ENCODE data around the gene SDR42E2. TPM values are rescaled to one million over a fixed set of nuclear protein-coding genes. Genes with fewer than 3 reads are reported as not detected.

SDR42E2 gene
- total RNA-seq, 6 experiments from 2014 or later = not detected

DNA sequence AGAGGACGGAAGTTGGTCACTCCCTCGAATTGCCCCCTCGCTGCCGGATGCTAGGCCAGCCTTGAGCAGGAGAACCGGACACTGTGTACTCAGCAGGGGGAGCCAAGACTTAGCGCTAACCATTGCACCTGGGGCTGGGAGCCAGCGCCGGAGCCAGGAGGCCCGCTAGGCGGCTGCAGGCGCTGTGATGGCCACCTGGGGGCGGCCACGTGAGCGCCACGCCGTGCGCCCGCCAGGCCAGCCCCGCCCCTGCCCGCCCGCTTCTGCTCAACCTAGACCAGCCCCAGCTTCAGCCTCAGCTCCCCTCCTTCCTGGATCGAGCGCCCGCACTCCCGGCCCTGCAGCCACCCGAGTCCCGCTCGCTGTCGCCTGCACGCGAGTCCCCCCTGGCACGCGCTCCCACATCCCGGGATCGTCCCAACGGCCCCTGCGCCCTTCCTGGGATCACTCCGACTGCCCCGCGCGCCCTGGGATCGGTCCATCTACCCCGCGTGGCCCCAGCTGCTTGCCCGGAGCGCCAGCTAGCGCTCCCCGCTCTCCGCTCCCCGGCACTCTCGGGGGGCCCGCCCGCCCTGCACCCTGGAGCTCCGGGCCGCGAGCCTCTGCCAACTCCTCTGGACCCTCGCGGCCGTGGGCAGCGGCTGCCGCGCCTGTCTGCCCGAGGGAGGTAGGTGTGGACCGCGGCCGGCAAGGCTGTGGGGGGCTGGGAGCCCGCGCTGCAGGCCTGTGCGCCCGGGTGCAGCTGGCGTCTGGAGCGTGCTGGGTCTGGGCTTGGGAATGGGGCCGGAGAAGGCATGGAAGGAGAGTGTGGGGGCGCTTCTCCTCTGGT is 43.9 kb downstream of the SDR42E2 start, which contains the start of gene EEF2K:
Gene EEF2K, plus strand, starts transcription at position 266 of the 829 bp plus-strand sequence. CDS start 19,452 bp downstream, outside the sequence.
- H3K27me3 Mint-ChIP-seq (ENCODE audit: insufficient read depth) = no peaks in the 10 kb centered on the region
- TF ChIP-seq, protein P1, sequence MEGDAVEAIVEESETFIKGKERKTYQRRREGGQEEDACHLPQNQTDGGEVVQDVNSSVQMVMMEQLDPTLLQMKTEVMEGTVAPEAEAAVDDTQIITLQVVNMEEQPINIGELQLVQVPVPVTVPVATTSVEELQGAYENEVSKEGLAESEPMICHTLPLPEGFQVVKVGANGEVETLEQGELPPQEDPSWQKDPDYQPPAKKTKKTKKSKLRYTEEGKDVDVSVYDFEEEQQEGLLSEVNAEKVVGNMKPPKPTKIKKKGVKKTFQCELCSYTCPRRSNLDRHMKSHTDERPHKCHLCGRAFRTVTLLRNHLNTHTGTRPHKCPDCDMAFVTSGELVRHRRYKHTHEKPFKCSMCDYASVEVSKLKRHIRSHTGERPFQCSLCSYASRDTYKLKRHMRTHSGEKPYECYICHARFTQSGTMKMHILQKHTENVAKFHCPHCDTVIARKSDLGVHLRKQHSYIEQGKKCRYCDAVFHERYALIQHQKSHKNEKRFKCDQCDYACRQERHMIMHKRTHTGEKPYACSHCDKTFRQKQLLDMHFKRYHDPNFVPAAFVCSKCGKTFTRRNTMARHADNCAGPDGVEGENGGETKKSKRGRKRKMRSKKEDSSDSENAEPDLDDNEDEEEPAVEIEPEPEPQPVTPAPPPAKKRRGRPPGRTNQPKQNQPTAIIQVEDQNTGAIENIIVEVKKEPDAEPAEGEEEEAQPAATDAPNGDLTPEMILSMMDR (IDR thresholded peaks at IDR 0.05) = peak; percentile 90
- DNase-seq = peak; percentile 95
- peak within 1 kb of the TSS; percentile 95 for H3K27ac Mint-ChIP-seq
- H3K9me3 Mint-ChIP-seq = no peaks in the 10 kb centered on the region
- H3K36me3 Mint-ChIP-seq (ENCODE audit: low read depth) = peaks cover 18% of the 10 kb centered on the region
- peak within 1 kb of the TSS; percentile 96 for H3K4me3 Mint-ChIP-seq
- peaks cover 51% of the 10 kb centered on the region for H3K4me1 Mint-ChIP-seq (ENCODE audit: low read depth)

DNA sequence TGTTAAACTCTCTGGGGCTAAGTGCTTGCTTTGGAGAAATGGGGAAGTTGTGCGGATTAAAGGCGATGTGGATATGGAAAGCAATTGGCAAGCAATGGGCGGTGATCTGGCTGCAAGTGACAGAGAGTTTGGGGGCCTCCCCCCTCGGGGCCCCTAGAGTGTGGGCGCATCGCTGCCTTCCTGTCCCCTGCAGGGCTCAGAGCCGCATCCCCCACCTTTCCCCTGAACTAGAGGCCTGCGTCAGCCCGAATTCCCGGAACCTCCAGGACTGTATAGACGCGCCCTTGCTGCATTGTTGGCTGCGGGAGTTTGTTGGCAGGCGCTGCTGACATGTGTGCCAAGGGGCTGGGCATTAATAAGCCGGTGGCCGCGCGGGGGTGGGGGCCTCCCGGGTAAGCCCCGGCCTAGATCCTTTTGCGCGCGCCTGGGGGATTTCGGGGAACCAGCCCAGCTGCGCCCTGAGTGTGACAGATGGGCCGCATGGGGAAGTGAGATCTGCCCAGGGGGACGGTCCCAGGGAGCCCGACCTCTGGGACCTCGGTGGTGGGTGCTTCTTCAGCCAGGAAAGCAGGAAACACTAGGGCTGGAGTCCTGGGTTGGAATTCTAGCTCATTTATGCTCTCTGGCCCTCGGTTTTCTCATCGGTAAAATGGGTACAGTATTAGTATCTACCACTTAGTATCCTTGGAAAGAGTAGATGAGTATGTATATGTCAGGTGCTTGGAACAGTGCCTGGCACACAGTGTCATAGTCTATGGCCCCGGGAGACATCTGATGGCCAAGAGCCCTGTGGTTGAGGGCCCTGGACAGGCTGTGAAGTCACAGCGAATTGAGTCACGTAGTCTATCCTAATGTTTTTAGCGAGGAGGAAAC is 44.8 kb downstream of the SDR42E2 start:
- Mint-ChIP-seq H3K27me3 (ENCODE audit: insufficient read depth) (no peaks in the 10 kb centered on the region), H3K27ac (peak overlapping the region; percentile 79), H3K4me1 (ENCODE audit: low read depth) (peaks cover 60% of the 10 kb centered on the region), H3K4me3 (peak overlapping the region; percentile 96), H3K36me3 (ENCODE audit: low read depth) (peaks cover 18% of the 10 kb centered on the region), H3K9me3 (no peaks in the 10 kb centered on the region)
- TF ChIP-seq, protein P1 (IDR thresholded peaks at IDR 0.05) = no peak
- peak; percentile 41 for DNase-seq

DNA sequence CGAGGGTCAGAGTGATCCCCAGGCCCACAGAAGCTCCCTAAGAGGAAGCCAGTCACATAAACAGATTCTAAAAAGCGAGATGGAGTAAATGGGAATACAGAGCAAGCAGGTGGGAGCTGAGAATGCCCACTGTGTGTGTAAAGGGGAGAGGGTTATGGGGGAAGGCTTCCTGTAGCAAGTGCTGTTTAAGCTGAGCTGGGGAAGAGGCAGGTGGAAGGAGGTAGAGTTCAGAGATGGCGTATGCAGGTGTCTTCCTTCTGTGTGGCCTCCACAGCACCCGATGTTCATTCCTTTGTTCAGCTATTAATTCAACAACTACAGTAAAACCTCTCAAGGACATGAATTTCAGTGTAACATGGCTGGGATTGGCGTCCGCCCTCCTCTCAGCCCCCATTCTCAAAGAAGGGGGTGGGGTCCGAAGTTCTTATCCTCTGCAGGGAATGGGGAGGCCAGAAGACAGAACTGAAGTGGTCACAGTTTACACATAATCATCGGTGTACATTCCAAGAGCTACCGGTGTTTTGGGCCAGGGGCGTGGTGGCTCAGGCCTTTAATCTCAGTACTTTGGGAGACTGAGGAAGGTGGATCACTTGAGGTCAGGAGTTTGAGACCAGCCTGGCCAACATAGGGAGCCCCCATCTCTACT is 45.5 kb downstream of the SDR42E2 start:
- H3K27ac Mint-ChIP-seq = peak overlapping the region; percentile 79
- no peak for DNase-seq
- H3K9me3 Mint-ChIP-seq = no peaks in the 10 kb centered on the region
- no peaks in the 10 kb centered on the region; the same call in 1 of the 2 replicates for H3K27me3 Mint-ChIP-seq (ENCODE audit: insufficient read depth)
- TF ChIP-seq, protein P1 (IDR thresholded peaks at IDR 0.05) = no peak
- peaks cover 18% of the 10 kb centered on the region for H3K36me3 Mint-ChIP-seq (ENCODE audit: low read depth)
- peak overlapping the region; percentile 96 for H3K4me3 Mint-ChIP-seq
- peaks cover 64% of the 10 kb centered on the region for H3K4me1 Mint-ChIP-seq (ENCODE audit: low read depth)

DNA sequence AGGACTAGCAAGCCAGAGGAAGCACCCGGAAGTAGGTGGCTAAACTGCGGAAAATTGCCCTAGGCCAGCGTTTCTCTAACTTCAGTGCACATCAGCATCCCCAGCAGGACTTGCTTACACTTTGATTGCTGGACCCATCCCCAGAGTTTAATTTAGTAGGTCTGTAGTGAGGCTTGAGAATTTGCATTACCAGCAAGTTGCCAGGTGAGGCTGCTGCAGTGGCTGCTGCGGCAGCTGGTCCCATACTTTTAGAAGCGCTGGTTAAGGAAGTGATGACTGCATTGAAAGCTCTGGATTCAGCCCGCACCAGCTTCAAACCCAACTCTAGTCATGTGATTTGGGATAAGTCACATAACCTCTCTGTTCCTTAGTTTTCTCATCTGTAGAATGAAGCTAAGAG is 48.0 kb downstream of the SDR42E2 start:
- peaks cover 31% of the 10 kb centered on the region for H3K36me3 Mint-ChIP-seq (ENCODE audit: low read depth)
- no peaks in the 10 kb centered on the region for H3K9me3 Mint-ChIP-seq
- DNase-seq = no peak
- H3K27ac Mint-ChIP-seq = no peak overlapping the region
- H3K27me3 Mint-ChIP-seq (ENCODE audit: insufficient read depth) = no peaks in the 10 kb centered on the region; the same call in 1 of the 2 replicates
- TF ChIP-seq, protein P1 (IDR thresholded peaks at IDR 0.05) = no peak
- no peak overlapping the region for H3K4me3 Mint-ChIP-seq
- peaks cover 77% of the 10 kb centered on the region for H3K4me1 Mint-ChIP-seq (ENCODE audit: low read depth)

DNA sequence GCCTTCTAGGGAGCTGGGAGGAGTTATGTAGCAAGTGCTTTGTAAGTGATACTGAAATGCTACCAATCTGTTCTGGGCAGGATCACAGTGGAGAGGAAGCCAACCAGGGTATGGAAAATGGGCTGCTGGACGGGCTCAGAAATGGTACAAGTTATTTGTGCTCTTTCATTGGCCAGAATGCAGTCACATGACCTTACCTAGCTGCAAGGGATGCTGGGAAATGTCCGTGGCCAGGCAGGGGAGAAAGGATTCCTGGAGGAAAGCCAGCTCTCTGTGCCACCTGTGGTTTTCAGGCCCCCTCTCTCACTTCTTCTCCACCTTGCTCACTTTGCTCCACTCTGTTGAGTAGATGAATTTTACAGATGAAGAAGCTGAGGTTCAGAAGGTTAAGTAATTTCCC is 48.5 kb downstream of the SDR42E2 start:
- peaks cover 31% of the 10 kb centered on the region for H3K36me3 Mint-ChIP-seq (ENCODE audit: low read depth)
- H3K4me1 Mint-ChIP-seq (ENCODE audit: low read depth) = peaks cover 77% of the 10 kb centered on the region
- H3K27me3 Mint-ChIP-seq (ENCODE audit: insufficient read depth) = no peaks in the 10 kb centered on the region; the same call in 1 of the 2 replicates
- no peak overlapping the region for H3K4me3 Mint-ChIP-seq
- H3K9me3 Mint-ChIP-seq = no peaks in the 10 kb centered on the region
- no peak for DNase-seq
- no peak overlapping the region for H3K27ac Mint-ChIP-seq
- TF ChIP-seq, protein P1 (IDR thresholded peaks at IDR 0.05) = no peak

Measured in HFFc6 (cell line).